PC-3 (cell line): ENCODE data around the gene DGKH.

Experiments
- EZH2phosphoT487 ChIP-seq: fragments of 300-600 bp; sonication (generic); IDR thresholded peaks from 2 replicates; pipeline ENCODE4 v1.6.1; 2018; ENCODE audit warnings: mild to moderate bottlenecking, antibody characterized with exemption, low read length, borderline replicate concordance
- TF ChIP-seq, protein P1 (sequence below): fragments of 300-600 bp; sonication (generic); conservative IDR thresholded peaks from 2 replicates; pipeline ENCODE4 v1.5.1; 2017; ENCODE audit warnings: antibody characterized with exemption, low read depth, mild to moderate bottlenecking, low read length

- TF ChIP-seq, protein P1, sequence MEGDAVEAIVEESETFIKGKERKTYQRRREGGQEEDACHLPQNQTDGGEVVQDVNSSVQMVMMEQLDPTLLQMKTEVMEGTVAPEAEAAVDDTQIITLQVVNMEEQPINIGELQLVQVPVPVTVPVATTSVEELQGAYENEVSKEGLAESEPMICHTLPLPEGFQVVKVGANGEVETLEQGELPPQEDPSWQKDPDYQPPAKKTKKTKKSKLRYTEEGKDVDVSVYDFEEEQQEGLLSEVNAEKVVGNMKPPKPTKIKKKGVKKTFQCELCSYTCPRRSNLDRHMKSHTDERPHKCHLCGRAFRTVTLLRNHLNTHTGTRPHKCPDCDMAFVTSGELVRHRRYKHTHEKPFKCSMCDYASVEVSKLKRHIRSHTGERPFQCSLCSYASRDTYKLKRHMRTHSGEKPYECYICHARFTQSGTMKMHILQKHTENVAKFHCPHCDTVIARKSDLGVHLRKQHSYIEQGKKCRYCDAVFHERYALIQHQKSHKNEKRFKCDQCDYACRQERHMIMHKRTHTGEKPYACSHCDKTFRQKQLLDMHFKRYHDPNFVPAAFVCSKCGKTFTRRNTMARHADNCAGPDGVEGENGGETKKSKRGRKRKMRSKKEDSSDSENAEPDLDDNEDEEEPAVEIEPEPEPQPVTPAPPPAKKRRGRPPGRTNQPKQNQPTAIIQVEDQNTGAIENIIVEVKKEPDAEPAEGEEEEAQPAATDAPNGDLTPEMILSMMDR: no peak
- no peak for TF ChIP-seq EZH2phosphoT487
These were observed 133.0 kb downstream of the DGKH start for GRCh38 chr13:42181381-42181953.
